ENCODE data around the gene NRIP3. TPM values are rescaled to one million over a fixed set of nuclear protein-coding genes. Genes with fewer than 3 reads are reported as not detected.

Gene NRIP3
- total RNA-seq, 1 experiment from 2014 or later = 23.4 TPM

DNA sequence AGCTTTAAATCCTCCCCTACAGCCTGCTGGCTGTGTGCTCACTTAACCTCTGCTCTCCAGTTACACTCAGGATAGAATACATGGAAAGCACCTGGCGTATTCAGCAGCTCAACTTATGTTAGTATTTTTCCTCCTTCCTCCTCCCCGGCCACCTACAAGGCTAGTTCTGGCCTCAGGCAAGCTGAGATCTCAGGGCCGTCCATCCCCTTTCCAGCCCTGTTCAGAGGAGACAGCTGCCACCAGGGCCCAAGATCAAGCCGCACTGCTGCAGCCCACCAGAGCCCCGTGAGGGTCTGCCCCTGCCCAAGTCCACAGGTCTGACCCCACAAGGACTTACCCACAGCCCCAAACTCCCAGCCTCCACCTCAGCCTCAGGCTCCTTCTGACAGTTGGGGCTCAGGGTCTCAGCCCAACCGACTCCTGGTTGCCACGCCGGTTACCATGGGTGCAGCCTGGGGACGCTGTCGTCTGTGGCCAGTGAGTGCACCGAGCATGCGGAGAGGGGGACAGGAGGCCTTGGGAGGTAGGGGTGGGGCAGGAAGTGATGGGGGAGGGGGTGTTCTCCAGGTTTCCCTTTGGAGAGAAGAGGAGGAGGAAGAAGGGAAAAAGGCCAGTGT lies 71.1 kb downstream of the NRIP3 start, which contains the start of gene C11orf16:
C11orf16 (minus strand) TSS at position 384 of the 617 bp plus-strand sequence. CDS start 639 bp downstream, outside the sequence.
- no peak for DNase-seq (ENCODE audit: low read depth)

Other genes with a start within 250 kb of the NRIP3 start
- gene AKIP1, start 92.8 kb downstream of the NRIP3 start, total RNA-seq (2014; rRNA removed) = 87.8 and 89.8 TPM in 2 replicates
- not detected in 2 replicates for gene C11orf16, start 71.1 kb downstream of the NRIP3 start, total RNA-seq (2014; rRNA removed)
- gene ASCL3, start 61.0 kb downstream of the NRIP3 start, total RNA-seq (2014; rRNA removed) = not detected in 2 replicates
- gene TMEM9B, start 39.6 kb downstream of the NRIP3 start, total RNA-seq (2014; rRNA removed) = 46.2 and 47.3 TPM in 2 replicates
- 0.06 and 0.11 TPM in 2 replicates for gene SCUBE2, start 87.6 kb upstream of the NRIP3 start, total RNA-seq (2014; rRNA removed)

All from LHCN-M2 (cell line).